Astrocyte (in vitro differentiated cells and primary cell): ENCODE results near the gene DEXI. TPM values are rescaled to one million over a fixed set of nuclear protein-coding genes. Genes with fewer than 3 reads are reported as not detected.

Experiments used
- DNase-seq: peaks from one replicate; pipeline ENCODE4 v3.0.0-alpha.2; 2010; ENCODE audit warnings: low read depth
- FAIRE-seq: peaks from 2 replicates; lab custom pipeline; 2011; peaks lifted over from hg19 to GRCh38; lab: Jason Lieb, UNC
- H2AFZ ChIP-seq: 2 replicates; pipeline ENCODE4 v1.6.0; 2012; ENCODE audit warnings: low read depth, low read length, inconsistent platforms
- H3K27ac ChIP-seq: 2 replicates; pipeline ENCODE4 v1.5.1; 2011; ENCODE audit warnings: low read depth, low read length, inconsistent platforms
- H3K27me3 ChIP-seq: 2 replicates; pipeline ENCODE4 v1.6.0; 2011; ENCODE audit warnings: low read length, inconsistent platforms; ENCODE audit not compliant: insufficient read depth
- H3K36me3 ChIP-seq: 2 replicates; pipeline ENCODE4 v1.5.1; 2011; ENCODE audit warnings: low read length, inconsistent platforms; ENCODE audit not compliant: insufficient read depth
- H3K4me1 ChIP-seq: 2 replicates; pipeline ENCODE4 v1.5.1; 2011; ENCODE audit warnings: low read length, inconsistent platforms; ENCODE audit not compliant: insufficient read depth
- H3K4me2 ChIP-seq: 2 replicates; pipeline ENCODE4 v1.6.0; 2012; ENCODE audit warnings: low read length, inconsistent platforms
- H3K4me3 ChIP-seq: 2 replicates; pipeline ENCODE4 v1.5.1; 2011; ENCODE audit warnings: low read depth, mild to moderate bottlenecking, low read length, inconsistent platforms; ENCODE audit not compliant: insufficient read depth
- H3K79me2 ChIP-seq: 2 replicates; pipeline ENCODE4 v1.6.0; 2012; ENCODE audit warnings: mild to moderate bottlenecking, low read length, inconsistent platforms; ENCODE audit not compliant: insufficient read depth
- H3K9ac ChIP-seq: 2 replicates; pipeline ENCODE4 v1.6.0; 2012; ENCODE audit warnings: mild to moderate bottlenecking, low read length, inconsistent platforms
- H3K9me3 ChIP-seq: 2 replicates; pipeline ENCODE4 v1.5.1; 2012; ENCODE audit warnings: low read depth, mild to moderate bottlenecking, low read length, inconsistent platforms; ENCODE audit not compliant: insufficient read depth
- H4K20me1 ChIP-seq: 2 replicates; pipeline ENCODE4 v1.6.0; 2012; ENCODE audit warnings: low read length, inconsistent platforms; ENCODE audit not compliant: insufficient read depth
- H3K27ac Mint-ChIP-seq: one replicate; pipeline ENCODE4 v1.8.0; 2021; ENCODE audit warnings: mild to moderate bottlenecking, mixed read lengths; ENCODE audit not compliant: unreplicated experiment
- H3K27me3 Mint-ChIP-seq: one replicate; pipeline ENCODE4 v1.8.0; 2021; ENCODE audit warnings: low read depth, mixed read lengths; ENCODE audit not compliant: unreplicated experiment
- H3K36me3 Mint-ChIP-seq: one replicate; pipeline ENCODE4 v1.8.0; 2021; ENCODE audit warnings: low read depth, mixed read lengths; ENCODE audit not compliant: unreplicated experiment
- H3K4me1 Mint-ChIP-seq: one replicate; pipeline ENCODE4 v1.8.0; 2021; ENCODE audit warnings: low read depth, mixed read lengths; ENCODE audit not compliant: unreplicated experiment
- H3K4me3 Mint-ChIP-seq: one replicate; pipeline ENCODE4 v1.8.0; 2021; ENCODE audit warnings: mild to moderate bottlenecking, moderate library complexity, mixed read lengths; ENCODE audit not compliant: unreplicated experiment
- H3K9me3 Mint-ChIP-seq: one replicate; pipeline ENCODE4 v1.8.0; 2021; ENCODE audit warnings: mild to moderate bottlenecking, mixed read lengths; ENCODE audit not compliant: unreplicated experiment
- EZH2 ChIP-seq: IDR thresholded peaks from 2 replicates; pipeline ENCODE4 v1.6.1; 2012; ENCODE audit warnings: mild to moderate bottlenecking, low read length, inconsistent platforms; ENCODE audit not compliant: insufficient read depth
- total RNA-seq: library from RNA; stranded (reverse); gene quantifications from 2 replicates; pipeline ENCODE4 v1.2.1, GENCODE V29; 2021
- TF ChIP-seq, protein P1 (sequence below): IDR thresholded peaks from 2 replicates; pipeline ENCODE4 v1.5.1; 2011; ENCODE audit warnings: low read depth, mild to moderate bottlenecking, inconsistent platforms, low read length, moderate library complexity; ENCODE audit not compliant: insufficient read depth

DEXI gene
- total RNA-seq, 1 donor from 2014 or later, result 39.8 TPM

- DNase-seq (peak; percentile 80), FAIRE-seq (no peak)
- no peaks in the 10 kb centered on the region for H3K27me3 Mint-ChIP-seq
- Histone ChIP-seq H2AFZ (no peak overlapping the region), H3K27ac (peak overlapping the region; percentile 24), H3K36me3 (peaks cover 4% of the 10 kb centered on the region), H3K79me2 (no peaks in the 10 kb centered on the region), H4K20me1 (peaks cover 12% of the 10 kb centered on the region), H3K9ac (peak overlapping the region; percentile 13), H3K9me3 (no peaks in the 10 kb centered on the region), H3K27me3 (no peaks in the 10 kb centered on the region), H3K4me3 (no peak overlapping the region), H3K4me2 (peak overlapping the region; percentile 68), H3K4me1 (peaks cover 24% of the 10 kb centered on the region)
- peak overlapping the region; percentile 52 for H3K4me3 Mint-ChIP-seq
- peaks cover 2% of the 10 kb centered on the region for H3K9me3 Mint-ChIP-seq
- peaks cover 19% of the 10 kb centered on the region for H3K36me3 Mint-ChIP-seq
- H3K4me1 Mint-ChIP-seq, result peaks cover 36% of the 10 kb centered on the region
- no peak for TF ChIP-seq EZH2
- TF ChIP-seq, protein P1, sequence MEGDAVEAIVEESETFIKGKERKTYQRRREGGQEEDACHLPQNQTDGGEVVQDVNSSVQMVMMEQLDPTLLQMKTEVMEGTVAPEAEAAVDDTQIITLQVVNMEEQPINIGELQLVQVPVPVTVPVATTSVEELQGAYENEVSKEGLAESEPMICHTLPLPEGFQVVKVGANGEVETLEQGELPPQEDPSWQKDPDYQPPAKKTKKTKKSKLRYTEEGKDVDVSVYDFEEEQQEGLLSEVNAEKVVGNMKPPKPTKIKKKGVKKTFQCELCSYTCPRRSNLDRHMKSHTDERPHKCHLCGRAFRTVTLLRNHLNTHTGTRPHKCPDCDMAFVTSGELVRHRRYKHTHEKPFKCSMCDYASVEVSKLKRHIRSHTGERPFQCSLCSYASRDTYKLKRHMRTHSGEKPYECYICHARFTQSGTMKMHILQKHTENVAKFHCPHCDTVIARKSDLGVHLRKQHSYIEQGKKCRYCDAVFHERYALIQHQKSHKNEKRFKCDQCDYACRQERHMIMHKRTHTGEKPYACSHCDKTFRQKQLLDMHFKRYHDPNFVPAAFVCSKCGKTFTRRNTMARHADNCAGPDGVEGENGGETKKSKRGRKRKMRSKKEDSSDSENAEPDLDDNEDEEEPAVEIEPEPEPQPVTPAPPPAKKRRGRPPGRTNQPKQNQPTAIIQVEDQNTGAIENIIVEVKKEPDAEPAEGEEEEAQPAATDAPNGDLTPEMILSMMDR, result peak; percentile 93
- H3K27ac Mint-ChIP-seq, result peak overlapping the region; percentile 50
Measured at GRCh38 chr16:10964039-10964890, 22.0 kb upstream of the DEXI start.

DNA sequence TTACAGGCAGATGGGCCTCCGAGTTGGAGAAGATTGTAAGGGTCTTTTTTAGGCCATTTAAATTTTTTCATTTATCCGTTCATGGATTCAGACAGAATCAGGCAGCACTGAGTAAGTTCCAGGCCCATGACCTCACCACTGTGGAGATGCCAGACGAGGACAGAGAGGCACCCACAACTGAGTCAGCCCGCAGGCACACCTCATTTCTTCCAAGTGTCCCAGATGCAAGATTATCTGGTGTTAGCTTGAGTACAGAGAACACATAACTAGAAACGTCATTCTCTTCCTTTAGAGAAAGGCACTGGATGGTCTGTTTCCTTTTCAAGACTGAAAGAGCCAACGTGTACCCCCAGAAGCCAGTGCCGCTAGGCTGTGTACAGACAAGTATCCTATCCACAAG lies 19.0 kb upstream of the DEXI start:
- H4K20me1 ChIP-seq, result peaks cover 16% of the 10 kb centered on the region
- no peaks in the 10 kb centered on the region for H3K27me3 ChIP-seq
- H3K27ac ChIP-seq, result peak overlapping the region; percentile 84
- H3K4me3 ChIP-seq, result no peak overlapping the region
- Mint-ChIP-seq H3K36me3 (peaks cover 16% of the 10 kb centered on the region), H3K27me3 (no peaks in the 10 kb centered on the region), H3K27ac (peak overlapping the region; percentile 79), H3K4me1 (peaks cover 49% of the 10 kb centered on the region), H3K9me3 (peaks cover 2% of the 10 kb centered on the region), H3K4me3 (peak overlapping the region; percentile 18)
- H3K9ac ChIP-seq, result peak overlapping the region; percentile 71
- peaks cover 4% of the 10 kb centered on the region for H3K36me3 ChIP-seq
- H3K79me2 ChIP-seq, result peaks cover 7% of the 10 kb centered on the region
- TF ChIP-seq, protein P1, result no peak
- no peak for TF ChIP-seq EZH2
- H2AFZ ChIP-seq, result no peak overlapping the region
- DNase-seq (peak; percentile 94), FAIRE-seq (no peak)
- H3K9me3 ChIP-seq, result no peaks in the 10 kb centered on the region
- peak overlapping the region; percentile 71 for H3K4me2 ChIP-seq
- H3K4me1 ChIP-seq, result peaks cover 41% of the 10 kb centered on the region

- Histone ChIP-seq H3K4me1 (peaks cover 37% of the 10 kb centered on the region), H3K27ac (no peak overlapping the region), H3K27me3 (no peaks in the 10 kb centered on the region), H2AFZ (no peak overlapping the region), H3K79me2 (peaks cover 25% of the 10 kb centered on the region), H3K9me3 (no peaks in the 10 kb centered on the region), H3K4me2 (no peak overlapping the region), H3K36me3 (peaks cover 4% of the 10 kb centered on the region), H3K9ac (no peak overlapping the region), H3K4me3 (no peak overlapping the region), H4K20me1 (peaks cover 26% of the 10 kb centered on the region)
- TF ChIP-seq, protein P1, result no peak
- no peak for TF ChIP-seq EZH2
- Mint-ChIP-seq H3K27ac (no peak overlapping the region), H3K27me3 (no peaks in the 10 kb centered on the region), H3K36me3 (peaks cover 17% of the 10 kb centered on the region), H3K4me3 (no peak overlapping the region), H3K4me1 (peaks cover 47% of the 10 kb centered on the region), H3K9me3 (peaks cover 2% of the 10 kb centered on the region)
- FAIRE-seq (no peak), DNase-seq (no peak)
Measured at GRCh38 chr16:10959161-10959560, 16.9 kb upstream of the DEXI start.
